ENCODE measurements around the gene THADA. TPM values are rescaled to one million over a fixed set of nuclear protein-coding genes. Genes with fewer than 3 reads are reported as not detected.

The THADA gene
- total RNA-seq, 2 experiments from 2014 or later, result 31.2 to 32.3 TPM

- no peaks in the 10 kb centered on the region for H3K9me2 ChIP-seq (ENCODE audit: insufficient read depth, low read length)
- H3K9me3 ChIP-seq (ENCODE audit: low read length), result no peaks in the 10 kb centered on the region
- no peak for TF ChIP-seq EZH2phosphoT487 (IDR thresholded peaks at IDR 0.05; ENCODE audit: borderline replicate concordance, low read depth, low read length)
- TF ChIP-seq CTCF (conservative IDR thresholded peaks at IDR 0.05; ENCODE audit: low read length), result no peak
- DNase-seq (ENCODE audit: low spot score), result no peak
- intact Hi-C loops (cut with micrococcal nuclease; ENCODE audit: unreplicated experiment), result no loop called here
- no peak overlapping the region for H3K4me3 ChIP-seq (ENCODE audit: low read depth, low read length, poor library complexity, severe bottlenecking)
- H3K27ac ChIP-seq (ENCODE audit: low read depth, low read length, poor library complexity, severe bottlenecking), result no peak overlapping the region
- BruUV-seq (replicated peaks), result no TSS peak
- CTCF ChIA-PET (ENCODE audit: unreplicated experiment), result no interaction called here
- H3K36me3 ChIP-seq (ENCODE audit: insufficient read depth, low read length), result no peaks in the 10 kb centered on the region
- no peak overlapping the region for H2AFZ ChIP-seq (ENCODE audit: low read length)
- H4K20me1 ChIP-seq (ENCODE audit: insufficient read depth, low read length), result no peaks in the 10 kb centered on the region
- POLR2A ChIA-PET, result interaction anchor here (0.7 to 1.3 kb wide), 3 partner anchors 33 to 213 kb away, joined by 3 to 4 read pairs (median 4); no protein-coding TSS in a partner anchor
- no peaks in the 10 kb centered on the region for H3K79me2 ChIP-seq (ENCODE audit: insufficient read depth, low read depth, low read length)
- H3K4me2 ChIP-seq (ENCODE audit: low read length), result no peak overlapping the region
- H3K4me1 ChIP-seq (ENCODE audit: insufficient read depth, low read length, poor library complexity, severe bottlenecking), result peaks cover 3% of the 10 kb centered on the region
These were observed 142.4 kb downstream of the THADA start for GRCh38 chr2:43453179-43454170.

- H3K79me2 ChIP-seq (ENCODE audit: insufficient read depth, low read depth, low read length), result no peaks in the 10 kb centered on the region
- POLR2A ChIA-PET, result no interaction called here
- no peak overlapping the region for H3K4me2 ChIP-seq (ENCODE audit: low read length)
- CTCF ChIA-PET (ENCODE audit: unreplicated experiment), result no interaction called here
- DNase-seq (ENCODE audit: low spot score), result no peak
- H3K4me3 ChIP-seq (ENCODE audit: low read depth, low read length, poor library complexity, severe bottlenecking), result no peak overlapping the region
- no peak overlapping the region for H3K27ac ChIP-seq (ENCODE audit: low read depth, low read length, poor library complexity, severe bottlenecking)
- intact Hi-C loops (cut with micrococcal nuclease; ENCODE audit: unreplicated experiment), result no loop called here
- H2AFZ ChIP-seq (ENCODE audit: low read length), result no peak overlapping the region
- H3K9me3 ChIP-seq (ENCODE audit: low read length), result no peaks in the 10 kb centered on the region
- no peaks in the 10 kb centered on the region for H3K36me3 ChIP-seq (ENCODE audit: insufficient read depth, low read length)
- H3K9me2 ChIP-seq (ENCODE audit: insufficient read depth, low read length), result no peaks in the 10 kb centered on the region
- no TSS peak for BruUV-seq (replicated peaks)
- no peak for TF ChIP-seq EZH2phosphoT487 (IDR thresholded peaks at IDR 0.05; ENCODE audit: borderline replicate concordance, low read depth, low read length)
- no peak for TF ChIP-seq CTCF (conservative IDR thresholded peaks at IDR 0.05; ENCODE audit: low read length)
- H3K4me1 ChIP-seq (ENCODE audit: insufficient read depth, low read length, poor library complexity, severe bottlenecking), result peaks cover 3% of the 10 kb centered on the region
- no peaks in the 10 kb centered on the region for H4K20me1 ChIP-seq (ENCODE audit: insufficient read depth, low read length)
These were observed 143.5 kb downstream of the THADA start for GRCh38 chr2:43452318-43452731.

- H3K36me3 ChIP-seq (ENCODE audit: insufficient read depth, low read length), result no peaks in the 10 kb centered on the region; the same call in 1 of the 2 replicates
- no peak for TF ChIP-seq EZH2phosphoT487 (IDR thresholded peaks at IDR 0.05; ENCODE audit: borderline replicate concordance, low read depth, low read length)
- no peak for TF ChIP-seq CTCF (conservative IDR thresholded peaks at IDR 0.05; ENCODE audit: low read length)
- intact Hi-C loops (cut with micrococcal nuclease; ENCODE audit: unreplicated experiment), result no loop called here
- BruUV-seq (replicated peaks), result no TSS peak
- no peaks in the 10 kb centered on the region for H3K9me2 ChIP-seq (ENCODE audit: insufficient read depth, low read length)
- H3K79me2 ChIP-seq (ENCODE audit: insufficient read depth, low read depth, low read length), result no peaks in the 10 kb centered on the region
- H3K4me3 ChIP-seq (ENCODE audit: low read depth, low read length, poor library complexity, severe bottlenecking), result no peak overlapping the region
- no peak overlapping the region for H3K27ac ChIP-seq (ENCODE audit: low read depth, low read length, poor library complexity, severe bottlenecking)
- H3K4me2 ChIP-seq (ENCODE audit: low read length), result no peak overlapping the region
- H4K20me1 ChIP-seq (ENCODE audit: insufficient read depth, low read length), result no peaks in the 10 kb centered on the region
- POLR2A ChIA-PET, result interaction anchor here (0.5 to 1.2 kb wide), 3 partner anchors 13 to 996 kb away, joined by 3 to 4 read pairs (median 3); no protein-coding TSS in a partner anchor
- CTCF ChIA-PET (ENCODE audit: unreplicated experiment), result interaction anchor here (0.6 kb wide), 1 partner anchor 24 kb away, joined by 3 read pairs; no protein-coding TSS in a partner anchor
- no peak overlapping the region for H2AFZ ChIP-seq (ENCODE audit: low read length)
- DNase-seq (ENCODE audit: low spot score), result no peak
- no peaks in the 10 kb centered on the region for H3K9me3 ChIP-seq (ENCODE audit: low read length)
- H3K4me1 ChIP-seq (ENCODE audit: insufficient read depth, low read length, poor library complexity, severe bottlenecking), result peaks cover 3% of the 10 kb centered on the region
These were observed 145.2 kb downstream of the THADA start for GRCh38 chr2:43450617-43451016.

Measured in OCI-LY7 (cell line).